Stimulated activated naive CD4-positive, alpha-beta T cell treated with Interleukin-2 at 50 U/mL for 16 hours (primary cell): ENCODE measurements around the gene FFAR4.
"Not testable (repeated sequence)": the region's sequence is repeated elsewhere in the genome, so short reads cannot be mapped to it uniquely, and the experiment has no call there.

Source experiments
- DNase-seq: peaks from one replicate; lab custom pipeline; 2025; lab: John Stamatoyannopoulos, UW

FFAR4 gene

DNA sequence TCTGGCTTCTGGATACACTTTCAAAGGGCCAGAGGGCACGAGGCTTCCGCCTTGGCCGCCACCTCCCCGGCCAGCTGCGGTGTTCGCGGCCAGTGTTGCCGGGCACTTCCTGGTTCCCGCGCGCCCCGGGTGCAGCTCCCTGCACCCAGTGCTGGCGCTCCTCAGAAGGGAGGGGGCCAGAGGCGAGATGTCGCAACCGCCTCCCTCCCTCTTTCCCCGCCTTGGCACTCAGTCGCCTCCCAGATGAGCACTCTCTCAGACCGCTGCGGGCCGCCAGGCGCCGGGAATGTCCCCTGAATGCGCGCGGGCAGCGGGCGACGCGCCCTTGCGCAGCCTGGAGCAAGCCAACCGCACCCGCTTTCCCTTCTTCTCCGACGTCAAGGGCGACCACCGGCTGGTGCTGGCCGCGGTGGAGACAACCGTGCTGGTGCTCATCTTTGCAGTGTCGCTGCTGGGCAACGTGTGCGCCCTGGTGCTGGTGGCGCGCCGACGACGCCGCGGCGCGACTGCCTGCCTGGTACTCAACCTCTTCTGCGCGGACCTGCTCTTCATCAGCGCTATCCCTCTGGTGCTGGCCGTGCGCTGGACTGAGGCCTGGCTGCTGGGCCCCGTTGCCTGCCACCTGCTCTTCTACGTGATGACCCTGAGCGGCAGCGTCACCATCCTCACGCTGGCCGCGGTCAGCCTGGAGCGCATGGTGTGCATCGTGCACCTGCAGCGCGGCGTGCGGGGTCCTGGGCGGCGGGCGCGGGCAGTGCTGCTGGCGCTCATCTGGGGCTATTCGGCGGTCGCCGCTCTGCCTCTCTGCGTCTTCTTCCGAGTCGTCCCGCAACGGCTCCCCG, at the start of gene FFAR4:
FFAR4 (plus strand) TSS at position 231 of the 842 bp plus-strand sequence; CDS start at position 287, 56 bp downstream.
- DNase-seq, result no peak

DNA sequence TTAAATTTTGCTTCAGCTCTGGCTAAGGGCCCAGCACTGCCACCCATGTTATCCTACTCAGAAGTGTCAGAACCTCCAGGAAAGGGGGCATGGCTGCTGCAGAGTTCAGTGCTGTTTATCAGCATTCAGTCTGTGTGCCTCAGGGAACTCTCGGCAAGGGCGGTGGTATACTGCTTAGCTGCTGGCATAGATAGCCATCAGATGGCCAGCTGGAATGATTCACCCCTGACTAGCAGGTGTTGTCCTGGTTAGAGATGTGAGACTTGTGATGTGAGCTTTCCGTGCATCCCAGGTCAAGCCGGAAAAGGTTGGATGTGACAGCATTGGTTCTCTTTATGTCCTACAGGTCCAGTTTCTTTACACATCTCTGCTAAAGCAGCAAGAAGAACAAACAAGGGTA, 47.9 kb upstream of the FFAR4 start:
- no peak for DNase-seq

DNA sequence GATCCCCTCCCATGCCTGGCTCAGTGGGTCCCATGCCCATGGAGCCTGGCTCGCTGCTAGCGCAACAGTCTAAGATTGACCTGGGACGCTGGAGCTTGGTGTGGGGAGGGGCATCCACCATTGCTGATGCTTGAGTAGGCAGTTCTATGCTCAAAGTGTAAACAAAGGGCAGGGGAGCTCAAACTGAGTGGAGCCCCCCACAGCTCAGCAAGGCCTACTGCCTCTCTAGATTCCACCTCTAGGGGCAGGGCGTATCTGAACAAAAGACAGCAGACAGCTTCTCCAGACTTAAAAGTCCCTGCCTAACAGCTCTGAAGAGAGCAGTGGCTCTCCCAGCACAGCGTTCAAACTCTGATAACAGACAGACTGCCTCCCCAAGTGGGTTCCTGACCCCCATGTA, 31.2 kb upstream of the FFAR4 start:
- no peak for DNase-seq

DNA sequence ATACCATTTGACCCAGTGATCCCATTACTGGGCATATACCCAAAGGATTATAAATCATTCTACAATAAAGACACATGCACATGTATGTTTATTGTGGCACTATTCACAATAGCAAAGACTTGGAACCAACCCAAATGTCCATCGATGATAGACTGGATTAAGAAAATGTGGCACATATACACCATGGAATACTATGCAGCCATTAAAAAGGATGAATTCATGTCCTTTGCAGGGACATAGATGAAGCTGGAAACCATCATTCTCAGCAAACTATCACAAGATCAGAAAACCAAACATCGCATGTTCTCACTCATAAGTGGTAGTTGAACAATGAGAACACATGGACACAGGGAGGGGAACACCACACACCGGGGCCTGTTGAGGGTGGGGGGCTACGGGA, 25.6 kb upstream of the FFAR4 start:
- DNase-seq, result not testable (repeated sequence)

DNA sequence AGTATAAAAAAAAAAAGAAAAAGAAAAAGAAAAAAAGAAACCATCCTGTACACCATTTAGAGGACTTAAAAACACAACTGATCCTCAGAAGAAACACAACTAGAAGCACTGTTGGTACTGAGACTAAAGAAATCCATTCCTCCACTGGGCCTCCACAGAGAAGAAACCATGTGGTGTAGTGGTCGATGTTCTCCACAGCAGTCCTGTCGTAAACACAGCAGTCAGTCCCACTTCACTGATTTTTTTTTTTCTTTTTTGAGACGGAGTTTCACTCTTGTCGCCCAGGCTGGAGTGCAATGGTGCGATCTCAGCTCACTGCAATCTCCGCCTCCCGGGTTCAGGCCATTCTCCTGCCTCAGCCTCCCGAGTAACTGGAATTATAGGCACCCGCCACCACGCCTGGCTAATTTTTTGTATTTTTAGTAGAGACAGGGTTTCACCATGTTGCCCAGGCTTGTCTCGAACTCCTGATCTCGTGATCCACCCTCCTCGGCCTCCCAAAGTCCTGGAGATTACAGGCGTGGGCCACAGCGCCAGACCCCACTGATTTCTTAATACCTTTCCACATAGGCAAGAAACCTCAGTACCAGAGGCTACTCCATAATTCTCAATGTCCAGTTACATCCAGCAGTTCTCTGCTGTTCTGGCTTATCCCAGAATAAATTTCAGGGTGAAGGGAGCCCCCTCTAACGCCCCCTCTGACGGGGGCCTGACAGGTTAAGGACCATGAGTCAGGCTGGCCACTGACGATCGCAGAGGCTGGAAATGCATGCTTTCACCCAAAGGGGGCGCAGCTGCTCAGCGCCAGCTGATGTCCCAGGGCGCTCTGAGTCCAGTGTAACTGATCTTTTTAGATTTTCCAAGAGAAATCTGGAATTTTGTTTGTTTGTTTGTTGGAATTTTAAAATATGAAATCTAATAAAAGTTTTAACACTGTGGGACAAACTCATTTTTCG, 24.8 kb upstream of the FFAR4 start:
- DNase-seq, result no peak

DNA sequence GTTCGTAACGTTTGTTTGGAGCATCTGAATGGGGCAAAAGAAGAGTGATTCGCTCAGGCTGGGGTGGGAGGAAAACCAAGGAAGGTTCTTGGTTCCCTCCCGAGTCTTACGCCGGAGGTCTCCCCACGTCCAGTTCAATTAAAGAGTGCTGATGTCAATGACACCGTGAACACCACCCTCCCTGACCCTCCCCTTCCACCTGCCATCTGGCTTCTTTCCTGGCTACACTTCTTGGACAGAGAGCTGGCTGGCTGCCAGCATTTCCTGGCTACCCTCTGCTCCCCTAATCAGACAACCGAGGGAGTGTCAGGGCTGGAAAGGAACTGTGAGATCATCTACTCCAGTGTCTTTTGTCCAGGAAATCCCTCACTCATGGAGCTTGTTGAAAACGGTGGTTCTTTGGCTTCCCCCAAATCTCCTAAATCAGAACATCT, 24.1 kb upstream of the FFAR4 start:
- no peak for DNase-seq

DNA sequence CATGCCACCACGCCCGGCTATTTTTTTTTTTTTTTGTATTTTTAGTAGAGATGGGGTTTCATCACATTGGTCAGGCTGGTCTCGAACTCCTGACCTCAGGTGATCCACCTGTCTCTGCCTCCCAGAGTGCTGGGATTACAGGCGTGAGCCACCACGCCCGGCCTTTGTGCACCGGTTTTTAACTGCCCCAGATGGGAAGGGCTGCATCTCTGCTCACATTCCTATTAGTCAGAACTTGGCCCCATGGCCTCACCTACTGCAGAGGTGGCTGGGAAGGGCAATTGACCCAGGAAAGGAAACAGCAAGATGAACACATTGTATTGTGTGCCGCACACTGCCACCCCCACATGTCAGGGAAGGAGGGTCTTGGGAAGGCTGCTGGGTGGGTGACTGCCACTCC, 19.5 kb upstream of the FFAR4 start:
- not testable (repeated sequence) for DNase-seq

DNA sequence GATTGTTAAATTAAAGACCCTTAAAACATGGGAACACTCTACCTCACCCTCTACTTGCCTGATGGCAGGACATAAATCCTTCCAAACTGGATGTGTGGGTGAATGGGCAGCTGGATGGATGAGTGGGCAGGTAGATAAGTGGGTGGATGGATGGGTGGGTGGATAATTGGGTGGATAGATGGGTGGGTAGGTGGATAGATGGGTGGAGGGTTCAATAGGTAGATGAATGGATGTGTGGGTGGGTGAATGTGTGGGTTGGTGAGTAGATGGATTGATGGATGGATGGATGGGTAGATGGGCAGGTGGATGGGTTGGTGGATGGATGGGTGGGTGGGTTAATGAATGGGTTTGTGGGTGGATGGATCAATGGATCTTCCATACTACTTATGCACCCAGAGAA, 18.9 kb upstream of the FFAR4 start:
- no peak for DNase-seq

DNA sequence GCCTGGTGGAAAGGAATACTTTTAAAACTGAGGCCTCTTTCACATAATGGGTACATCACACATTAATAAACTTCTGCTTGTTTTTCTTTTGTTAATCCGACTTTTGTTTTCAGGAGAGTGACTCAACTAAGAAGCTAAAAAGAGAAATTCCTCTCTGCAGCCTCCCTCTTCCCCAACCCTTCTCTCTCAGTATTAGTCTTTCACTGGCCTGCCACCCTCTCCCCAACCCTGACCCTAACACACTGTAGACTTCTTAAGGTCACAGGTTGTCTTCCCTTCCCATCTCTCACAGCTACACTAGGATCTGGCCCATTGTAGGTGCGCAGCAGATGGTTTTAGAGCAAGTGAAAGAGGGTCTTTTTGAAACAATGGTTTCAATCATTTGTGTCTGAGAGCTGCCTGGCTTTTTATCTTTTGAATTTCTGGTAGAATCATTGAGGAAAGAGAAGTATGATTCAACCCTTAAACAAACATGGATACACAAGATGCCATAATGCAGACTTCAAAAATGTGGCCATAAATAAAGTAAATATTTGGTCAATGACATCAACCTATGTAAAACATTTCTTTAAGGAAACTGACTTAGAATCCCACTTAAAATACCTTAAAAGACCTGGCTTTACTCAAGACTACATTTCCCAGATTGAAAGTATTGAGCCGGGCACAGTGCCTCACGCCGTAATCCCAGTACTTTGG, 17.9 kb upstream of the FFAR4 start:
- no peak for DNase-seq

DNA sequence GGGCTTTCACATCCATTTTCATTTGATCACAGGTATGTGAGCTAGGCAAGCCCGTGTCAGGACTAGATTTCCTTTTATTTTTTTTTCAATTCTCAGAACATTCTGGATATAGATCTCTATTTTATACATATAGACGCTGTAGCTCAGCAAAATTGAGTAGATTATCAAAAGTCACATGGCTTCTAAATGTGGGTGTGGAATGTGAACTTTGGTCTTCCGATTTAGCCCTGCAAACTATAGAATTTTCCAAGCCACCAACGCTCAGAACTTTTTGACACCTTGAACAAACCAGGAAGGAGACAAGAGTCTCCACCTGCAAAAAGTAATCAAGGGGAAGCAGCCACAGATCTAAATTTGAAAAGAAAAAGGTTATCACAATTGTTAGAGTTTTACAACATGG, 15.9 kb upstream of the FFAR4 start:
- no peak for DNase-seq

DNA sequence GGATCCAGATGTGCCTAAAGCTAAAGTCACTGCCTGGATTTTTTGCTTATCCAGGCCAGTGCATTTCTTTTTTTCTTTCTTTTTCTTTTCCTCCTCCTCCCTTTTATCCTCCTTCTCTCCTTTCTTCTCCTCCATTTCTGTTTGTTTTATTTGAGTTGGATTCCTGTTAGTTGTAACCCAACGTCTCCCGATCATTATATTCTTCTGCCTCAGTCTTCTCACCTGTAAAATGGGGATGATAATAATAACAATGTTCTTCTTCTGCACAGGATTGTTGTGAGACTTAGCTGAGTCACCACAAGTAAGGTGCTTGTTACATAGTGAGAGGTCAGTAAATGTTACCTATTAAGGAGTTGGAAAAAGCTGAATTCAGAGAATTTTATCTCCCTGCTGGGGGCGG, 13.7 kb upstream of the FFAR4 start:
- no peak for DNase-seq

DNA sequence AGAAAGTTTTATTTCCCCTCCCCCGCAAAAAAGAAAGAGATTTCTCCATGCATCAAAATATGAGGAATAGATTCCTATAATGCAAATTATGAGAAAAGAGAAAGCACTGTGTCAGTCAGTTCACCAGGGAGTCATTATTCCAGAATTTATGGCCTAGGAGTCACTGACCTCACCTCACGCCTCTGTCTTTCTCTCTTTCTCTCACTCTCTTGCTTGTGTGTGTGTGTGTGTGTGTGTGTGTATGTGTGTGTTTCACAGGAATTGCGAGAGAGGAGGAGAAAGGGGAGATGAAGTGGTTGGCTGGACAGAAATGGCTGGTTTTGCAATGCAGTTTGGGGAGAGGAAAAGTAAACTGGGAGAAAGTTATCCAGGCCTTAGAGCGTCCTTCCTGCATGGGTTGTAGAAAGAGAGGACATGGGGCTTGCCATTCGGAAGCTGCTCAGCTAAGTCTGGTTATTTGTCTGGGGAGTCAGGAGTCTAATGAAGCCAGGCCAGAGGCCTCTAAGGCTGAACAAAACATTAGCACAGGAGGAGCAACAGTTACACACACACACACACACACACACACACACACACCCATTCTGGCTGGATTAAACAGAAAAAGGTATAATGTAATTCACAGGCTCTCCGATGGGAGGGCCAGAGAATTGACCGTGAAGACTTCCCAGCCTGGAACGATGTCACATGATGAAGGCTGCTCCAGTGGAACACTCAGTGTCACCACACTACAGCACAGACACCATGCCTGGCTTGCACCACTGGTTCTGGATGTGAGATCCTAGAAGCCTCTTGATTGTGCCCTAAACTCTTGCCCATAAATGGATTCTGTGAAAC, 12.8 kb upstream of the FFAR4 start:
- DNase-seq, result no peak

DNA sequence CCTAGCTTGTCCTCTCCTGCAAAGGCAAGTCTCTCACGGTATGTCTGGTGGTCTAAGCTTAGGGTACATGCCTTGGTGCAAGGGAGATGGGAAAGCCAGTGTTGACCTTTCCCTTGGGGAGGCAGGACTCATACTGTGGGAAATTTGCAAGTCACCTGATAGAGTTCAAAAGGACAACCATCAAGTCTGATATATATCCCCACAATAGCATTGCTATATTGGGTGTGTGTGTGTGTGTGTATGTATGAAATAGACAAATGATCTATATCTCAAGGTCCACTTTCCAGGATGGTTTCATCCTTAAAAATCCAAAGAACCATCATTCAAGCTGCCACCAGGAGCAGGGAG, 12.2 kb upstream of the FFAR4 start:
- no peak for DNase-seq

DNA sequence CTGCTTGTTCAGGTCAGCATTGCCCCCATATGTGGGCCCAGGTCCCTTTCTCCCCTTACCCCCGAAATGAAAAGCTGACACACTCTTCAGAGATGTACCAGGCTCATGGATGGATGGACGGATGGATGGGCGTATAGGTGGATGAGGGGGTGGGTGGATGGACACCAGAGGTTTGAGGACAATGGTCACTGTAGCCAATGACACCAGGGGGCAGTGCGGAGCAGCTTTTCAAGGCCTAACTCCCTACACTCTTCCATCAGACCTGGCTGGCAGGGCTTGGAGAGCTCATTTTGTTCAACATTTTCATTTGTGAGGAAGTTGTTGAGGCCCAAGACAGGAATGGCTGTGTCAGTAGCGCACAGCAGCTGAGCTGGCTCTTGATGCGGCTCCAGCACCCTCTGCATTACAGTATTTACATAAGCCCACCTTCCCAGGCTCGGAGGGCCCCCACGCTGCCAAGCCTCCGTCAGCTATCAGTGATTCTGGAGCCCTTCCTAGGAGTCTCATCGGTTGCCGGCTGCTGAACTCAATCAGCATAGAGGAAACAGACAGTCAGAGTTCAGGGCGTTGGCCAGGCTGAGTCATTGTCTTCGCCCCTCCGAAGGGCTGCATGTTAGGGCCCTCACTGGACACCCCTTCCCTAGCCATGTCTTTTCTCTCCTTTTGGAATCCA, 11.6 kb upstream of the FFAR4 start:
- DNase-seq, result peak; percentile 5

DNA sequence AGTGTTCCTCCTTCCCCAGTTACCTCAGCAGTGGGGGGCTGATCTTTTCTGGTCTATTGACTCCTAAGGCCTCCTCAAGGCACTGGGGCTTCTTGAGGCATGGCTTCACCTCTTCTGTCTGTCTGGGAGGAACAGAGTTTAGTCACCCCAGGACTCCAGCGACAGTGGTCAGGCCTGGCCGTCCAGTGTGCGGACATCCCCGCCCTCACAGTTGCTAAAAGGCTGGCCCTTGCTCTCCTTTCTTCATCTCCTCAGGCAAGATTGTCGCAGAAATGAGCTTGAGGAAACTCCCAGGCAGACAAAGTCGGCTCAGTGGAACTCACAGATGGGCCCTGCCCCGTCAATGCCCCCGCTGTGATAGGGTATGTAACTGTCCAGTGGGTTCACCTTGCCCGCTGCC, 7.0 kb upstream of the FFAR4 start:
- no peak for DNase-seq

DNA sequence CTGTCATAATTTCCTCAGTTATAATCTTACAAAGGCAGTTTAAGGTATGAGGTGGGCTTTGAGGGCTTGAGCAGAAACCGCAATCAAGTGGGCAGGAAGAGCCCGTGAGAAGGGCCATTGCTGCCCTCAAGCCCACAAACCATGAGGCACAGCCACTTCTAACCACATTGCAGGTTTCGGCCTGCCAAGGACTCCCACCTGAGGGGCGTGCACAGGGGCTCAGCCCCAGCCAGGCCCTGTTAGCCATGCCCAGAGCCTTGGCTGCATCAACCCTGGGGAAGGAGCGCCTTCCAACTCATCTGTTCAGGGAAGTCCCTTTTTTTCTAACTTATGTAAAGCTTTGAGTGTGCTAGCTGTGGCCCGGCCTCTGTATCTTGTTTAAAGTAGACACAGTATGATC, 5.9 kb upstream of the FFAR4 start:
- DNase-seq, result no peak

DNA sequence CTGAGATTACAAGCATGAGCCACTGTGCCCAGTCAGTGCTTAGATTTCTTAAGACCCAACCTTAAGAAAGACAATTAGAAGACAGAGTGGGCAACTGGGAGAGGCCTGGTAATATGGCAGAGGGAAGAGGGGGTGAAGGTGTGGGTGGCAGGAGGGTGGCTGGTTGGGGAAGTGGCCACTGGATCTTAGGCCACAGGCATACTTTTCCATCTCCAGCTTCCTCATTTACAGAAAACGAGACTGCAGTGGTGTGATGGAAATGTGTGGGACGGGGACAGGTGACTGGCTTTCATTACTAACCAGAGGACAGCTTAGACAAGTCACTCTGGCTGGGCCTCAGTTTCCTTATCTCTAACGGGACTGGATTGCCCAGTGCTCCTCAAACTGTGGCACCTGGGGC, 1.0 kb upstream of the FFAR4 start:
- no peak for DNase-seq

DNA sequence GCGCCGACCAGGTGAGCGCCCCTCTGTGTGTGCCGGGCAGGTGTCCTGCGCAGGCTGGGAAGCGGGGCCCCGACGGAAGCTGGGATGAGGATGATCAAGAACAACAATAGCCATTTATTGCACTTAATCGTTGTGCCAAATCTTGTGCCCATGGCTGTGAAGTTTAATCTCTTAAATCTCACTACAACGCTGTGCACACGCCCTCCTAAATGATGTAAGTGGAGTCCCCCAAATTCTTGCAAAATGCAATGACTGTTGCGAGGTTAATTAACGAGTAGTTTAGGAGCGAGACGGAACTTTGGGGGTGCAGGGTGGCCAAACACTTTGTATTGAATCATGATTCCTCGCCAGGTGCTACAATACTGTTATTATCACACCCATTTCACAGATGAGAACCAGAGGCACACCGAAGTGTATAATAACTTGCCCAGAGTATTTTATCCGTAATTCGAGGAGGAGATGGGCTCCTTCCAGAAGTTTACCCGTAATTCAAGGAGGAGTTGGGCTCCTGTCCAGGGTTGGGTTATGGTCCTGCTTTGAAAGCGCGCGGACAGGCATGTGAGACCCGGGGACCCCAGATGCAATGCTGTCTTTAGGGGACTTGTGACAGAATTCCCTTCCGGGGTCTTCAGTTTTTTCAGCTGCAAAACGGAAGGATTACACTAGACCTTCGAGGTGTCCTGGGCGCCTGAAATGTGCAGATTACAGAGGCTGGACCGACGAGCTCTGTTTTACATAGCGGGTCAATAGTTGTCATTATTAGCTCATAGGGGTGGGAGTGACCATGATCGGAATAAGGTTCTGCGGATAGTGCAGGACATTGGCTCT, 1.0 kb downstream of the FFAR4 start:
- no peak for DNase-seq

DNA sequence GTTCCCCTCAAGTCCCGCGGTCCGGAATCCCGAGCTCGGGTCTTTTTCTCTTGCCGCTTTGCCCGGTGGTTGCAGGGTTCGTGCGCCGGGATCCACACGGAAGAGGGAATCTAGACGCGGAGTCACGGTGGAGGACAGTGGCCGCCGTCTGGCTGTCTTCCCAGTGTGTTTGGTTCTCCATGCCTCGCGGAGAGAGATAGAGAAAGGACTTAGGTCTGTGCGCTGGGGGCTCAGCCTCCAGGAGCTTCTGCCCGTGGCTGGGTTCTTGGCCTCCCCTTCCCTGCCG, 1.6 kb downstream of the FFAR4 start:
- no peak for DNase-seq

DNA sequence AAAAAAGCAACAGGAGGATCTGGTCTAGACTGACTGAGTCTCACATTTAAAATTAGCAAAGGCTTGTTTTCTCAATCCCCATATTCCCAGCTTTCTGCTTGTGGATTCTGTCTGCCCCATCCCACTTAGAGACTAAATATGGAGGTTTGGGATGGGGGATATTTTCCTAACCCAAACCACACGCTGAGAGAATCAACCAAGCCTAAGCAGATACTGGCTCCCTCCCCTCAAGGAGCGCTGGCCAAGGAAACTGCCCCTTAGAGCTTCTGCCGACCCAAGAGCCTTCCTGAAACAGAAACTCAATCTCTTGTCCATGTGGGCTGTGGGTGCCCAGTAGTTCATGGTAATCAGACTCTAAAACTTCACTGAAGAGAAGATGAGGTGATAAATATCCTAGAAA, 3.9 kb downstream of the FFAR4 start:
- DNase-seq, result no peak
